IPS-18a (cell line): ENCODE results near the gene HNRNPCL1.

Experiments
- H3K27ac ChIP-seq: one replicate; pipeline ENCODE4 v1.5.1; 2013; ENCODE audit warnings: low read length
- H3K27me3 ChIP-seq: one replicate; pipeline ENCODE4 v1.6.1; 2013; ENCODE audit warnings: mild to moderate bottlenecking, low read length; ENCODE audit not compliant: control insufficient read depth, insufficient read depth
- H3K36me3 ChIP-seq: one replicate; pipeline ENCODE4 v1.6.1; 2013; ENCODE audit warnings: low read depth, low read length; ENCODE audit not compliant: control insufficient read depth
- H3K4me1 ChIP-seq: one replicate; pipeline ENCODE4 v1.6.1; 2013; ENCODE audit warnings: low read depth, low read length; ENCODE audit not compliant: control insufficient read depth
- H3K4me3 ChIP-seq: one replicate; pipeline ENCODE4 v1.5.1; 2013; ENCODE audit warnings: low read length
- H3K9ac ChIP-seq: one replicate; pipeline ENCODE4 v1.6.1; 2013; ENCODE audit warnings: mild to moderate bottlenecking, low read length, moderate library complexity
- H3K9me3 ChIP-seq: one replicate; pipeline ENCODE4 v1.6.1; 2013; ENCODE audit warnings: low read depth, low read length; ENCODE audit not compliant: control insufficient read depth

Gene HNRNPCL1

GRCh38 chr1:12810691-12811408 lies 37.7 kb downstream of the HNRNPCL1 start:
- no peak overlapping the region for H3K27ac ChIP-seq
- peaks cover 28% of the 10 kb centered on the region for H3K9me3 ChIP-seq
- no peaks in the 10 kb centered on the region for H3K27me3 ChIP-seq
- H3K9ac ChIP-seq, result no peak overlapping the region
- H3K36me3 ChIP-seq, result no peaks in the 10 kb centered on the region
- no peaks in the 10 kb centered on the region for H3K4me1 ChIP-seq
- no peak overlapping the region for H3K4me3 ChIP-seq

GRCh38 chr1:12809933-12810332 lies 38.6 kb downstream of the HNRNPCL1 start:
- H3K4me3 ChIP-seq, result no peak overlapping the region
- H3K9ac ChIP-seq, result no peak overlapping the region
- H3K9me3 ChIP-seq, result peaks cover 29% of the 10 kb centered on the region
- no peaks in the 10 kb centered on the region for H3K36me3 ChIP-seq
- H3K27me3 ChIP-seq, result no peaks in the 10 kb centered on the region
- no peaks in the 10 kb centered on the region for H3K4me1 ChIP-seq
- H3K27ac ChIP-seq, result no peak overlapping the region

GRCh38 chr1:12799730-12800129 lies 48.8 kb downstream of the HNRNPCL1 start:
- Histone ChIP-seq H3K36me3 (no peaks in the 10 kb centered on the region), H3K27ac (no peak overlapping the region), H3K4me3 (no peak overlapping the region), H3K9ac (no peak overlapping the region), H3K4me1 (no peaks in the 10 kb centered on the region), H3K27me3 (no peaks in the 10 kb centered on the region), H3K9me3 (peaks cover 29% of the 10 kb centered on the region)

- Histone ChIP-seq H3K27ac (no peak overlapping the region), H3K9ac (no peak overlapping the region), H3K4me3 (no peak overlapping the region), H3K27me3 (no peaks in the 10 kb centered on the region), H3K4me1 (no peaks in the 10 kb centered on the region), H3K36me3 (no peaks in the 10 kb centered on the region), H3K9me3 (peaks cover 29% of the 10 kb centered on the region)
These were observed 49.6 kb downstream of the HNRNPCL1 start for GRCh38 chr1:12798911-12799310.
